Germinal center (tissue), 1 donor: ENCODE results near the gene TNFSF12.

ENCODE experiments used
- DNase-seq: peaks from one replicate; pipeline ENCODE4 v3.0.0; 2012; ENCODE audit warnings: mixed read lengths, low spot score

TNFSF12 gene

GRCh38 chr17:7570351-7570750 lies 21.5 kb downstream of the TNFSF12 start:
- DNase-seq = no peak

DNA sequence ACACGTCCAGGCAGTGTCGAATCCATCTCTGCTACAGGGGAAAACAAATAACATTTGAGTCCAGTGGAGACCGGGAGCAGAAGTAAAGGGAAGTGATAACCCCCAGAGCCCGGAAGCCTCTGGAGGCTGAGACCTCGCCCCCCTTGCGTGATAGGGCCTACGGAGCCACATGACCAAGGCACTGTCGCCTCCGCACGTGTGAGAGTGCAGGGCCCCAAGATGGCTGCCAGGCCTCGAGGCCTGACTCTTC lies 23.4 kb downstream of the TNFSF12 start:
- no peak for DNase-seq

- peak; percentile 99 for DNase-seq
Observed at GRCh38 chr17:7572588-7573323, 23.9 kb downstream of the TNFSF12 start.

GRCh38 chr17:7573324-7574080 lies 24.6 kb downstream of the TNFSF12 start:
- DNase-seq = peak; percentile 92

- DNase-seq = no peak
Observed at GRCh38 chr17:7574176-7574953, 25.5 kb downstream of the TNFSF12 start.

GRCh38 chr17:7575481-7575883 lies 26.6 kb downstream of the TNFSF12 start:
- DNase-seq = no peak

- no peak for DNase-seq
Observed at GRCh38 chr17:7575959-7576358, 27.1 kb downstream of the TNFSF12 start.

DNA sequence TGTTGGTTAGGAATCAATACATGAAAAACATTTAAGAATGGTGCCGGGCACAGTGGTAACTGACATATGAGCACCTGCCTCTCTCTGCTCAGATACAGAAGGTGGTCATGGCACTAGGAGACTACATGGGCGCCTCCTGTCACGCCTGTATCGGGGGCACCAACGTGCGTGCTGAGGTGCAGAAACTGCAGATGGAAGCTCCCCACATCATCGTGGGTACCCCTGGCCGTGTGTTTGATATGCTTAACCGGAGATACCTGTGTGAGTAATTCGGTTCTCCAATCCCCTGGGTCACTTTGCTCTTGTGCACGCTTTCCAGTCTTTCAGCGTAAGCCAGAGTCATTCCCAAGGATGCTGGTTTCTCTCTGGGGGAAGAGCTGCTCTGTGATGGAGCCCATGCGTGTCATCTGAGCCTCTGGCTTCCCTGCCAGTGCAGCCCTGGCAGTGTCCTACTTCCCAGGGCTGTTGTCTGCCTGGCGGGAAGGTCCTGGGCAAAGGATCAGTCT lies 27.6 kb downstream of the TNFSF12 start:
- no peak for DNase-seq

DNA sequence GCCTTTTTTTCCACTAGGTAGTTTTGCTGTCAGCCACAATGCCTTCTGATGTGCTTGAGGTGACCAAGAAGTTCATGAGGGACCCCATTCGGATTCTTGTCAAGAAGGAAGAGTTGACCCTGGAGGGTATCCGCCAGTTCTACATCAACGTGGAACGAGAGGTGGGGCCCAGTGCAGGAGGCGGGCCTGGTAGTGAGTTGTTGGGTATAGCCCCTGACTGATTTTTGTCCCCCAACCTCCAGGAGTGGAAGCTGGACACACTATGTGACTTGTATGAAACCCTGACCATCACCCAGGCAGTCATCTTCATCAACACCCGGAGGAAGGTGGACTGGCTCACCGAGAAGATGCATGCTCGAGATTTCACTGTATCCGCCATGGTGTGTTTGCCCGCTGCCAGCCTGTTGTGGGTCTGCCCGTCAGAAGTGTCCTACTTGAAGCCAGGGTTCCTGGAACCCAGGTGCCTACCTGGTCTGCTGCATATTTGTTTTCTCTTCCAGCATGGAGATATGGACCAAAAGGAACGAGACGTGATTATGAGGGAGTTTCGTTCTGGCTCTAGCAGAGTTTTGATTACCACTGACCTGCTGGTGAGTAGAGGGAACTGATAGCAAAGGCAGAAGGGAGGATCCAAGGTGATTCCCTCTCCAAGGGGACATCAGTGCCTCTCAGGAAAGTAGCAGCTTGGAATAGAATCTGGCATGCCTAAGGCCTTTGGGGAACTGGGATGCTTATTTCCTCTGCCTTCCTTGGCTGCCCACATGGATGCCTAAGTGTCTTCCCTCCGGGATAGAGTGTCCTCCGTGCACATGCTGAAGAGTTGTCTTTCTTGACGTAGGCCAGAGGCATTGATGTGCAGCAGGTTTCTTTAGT lies 28.7 kb downstream of the TNFSF12 start:
- DNase-seq = no peak

DNA sequence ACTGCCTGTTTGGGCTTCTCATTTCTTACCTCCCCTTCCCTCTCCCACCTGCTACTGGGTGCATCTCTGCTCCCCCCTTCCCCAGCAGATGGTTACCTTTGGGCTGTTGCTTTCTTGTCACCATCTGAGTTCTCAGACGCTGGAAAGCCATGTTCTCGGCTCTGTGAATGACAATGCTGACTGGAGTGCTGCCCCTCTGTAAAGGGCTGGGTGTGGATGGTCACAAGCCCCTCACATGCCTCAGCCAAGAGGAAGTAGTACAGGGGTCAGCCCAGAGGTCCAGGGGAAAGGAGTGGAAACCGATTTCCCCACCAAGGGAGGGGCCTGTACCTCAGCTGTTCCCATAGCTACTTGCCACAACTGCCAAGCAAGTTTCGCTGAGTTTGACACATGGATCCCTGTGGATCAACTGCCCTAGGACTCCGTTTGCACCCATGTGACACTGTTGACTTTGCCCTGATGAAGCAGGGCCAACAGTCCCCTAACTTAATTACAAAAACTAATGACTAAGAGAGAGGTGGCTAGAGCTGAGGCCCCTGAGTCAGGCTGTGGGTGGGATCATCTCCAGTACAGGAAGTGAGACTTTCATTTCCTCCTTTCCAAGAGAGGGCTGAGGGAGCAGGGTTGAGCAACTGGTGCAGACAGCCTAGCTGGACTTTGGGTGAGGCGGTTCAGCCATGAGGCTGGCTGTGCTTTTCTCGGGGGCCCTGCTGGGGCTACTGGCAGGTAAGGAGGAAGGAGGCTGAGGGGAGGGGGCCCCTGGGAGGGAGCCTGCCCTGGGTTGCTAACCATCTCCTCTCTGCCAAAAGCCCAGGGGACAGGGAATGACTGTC lies 30.4 kb downstream of the TNFSF12 start, which contains the start of gene CD68:
Gene CD68, plus strand, starts transcription at position 638 of the 833 bp plus-strand sequence. Its CDS starts 40 bp downstream, at position 678.
- DNase-seq = peak; percentile 88

DNA sequence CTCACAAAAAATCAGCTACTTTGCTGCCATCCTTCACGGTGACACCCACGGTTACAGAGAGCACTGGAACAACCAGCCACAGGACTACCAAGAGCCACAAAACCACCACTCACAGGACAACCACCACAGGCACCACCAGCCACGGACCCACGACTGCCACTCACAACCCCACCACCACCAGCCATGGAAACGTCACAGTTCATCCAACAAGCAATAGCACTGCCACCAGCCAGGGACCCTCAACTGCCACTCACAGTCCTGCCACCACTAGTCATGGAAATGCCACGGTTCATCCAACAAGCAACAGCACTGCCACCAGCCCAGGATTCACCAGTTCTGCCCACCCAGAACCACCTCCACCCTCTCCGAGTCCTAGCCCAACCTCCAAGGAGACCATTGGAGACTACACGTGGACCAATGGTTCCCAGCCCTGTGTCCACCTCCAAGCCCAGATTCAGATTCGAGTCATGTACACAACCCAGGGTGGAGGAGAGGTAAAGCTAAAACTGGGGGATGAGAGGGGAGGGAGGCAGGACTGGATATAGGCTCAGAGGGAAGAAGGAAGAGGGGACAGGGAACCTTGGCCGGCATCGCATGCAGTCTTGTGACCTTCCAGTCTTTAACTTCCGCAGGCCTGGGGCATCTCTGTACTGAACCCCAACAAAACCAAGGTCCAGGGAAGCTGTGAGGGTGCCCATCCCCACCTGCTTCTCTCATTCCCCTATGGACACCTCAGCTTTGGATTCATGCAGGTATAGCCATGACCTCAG lies 31.2 kb downstream of the TNFSF12 start:
- DNase-seq = no peak

DNA sequence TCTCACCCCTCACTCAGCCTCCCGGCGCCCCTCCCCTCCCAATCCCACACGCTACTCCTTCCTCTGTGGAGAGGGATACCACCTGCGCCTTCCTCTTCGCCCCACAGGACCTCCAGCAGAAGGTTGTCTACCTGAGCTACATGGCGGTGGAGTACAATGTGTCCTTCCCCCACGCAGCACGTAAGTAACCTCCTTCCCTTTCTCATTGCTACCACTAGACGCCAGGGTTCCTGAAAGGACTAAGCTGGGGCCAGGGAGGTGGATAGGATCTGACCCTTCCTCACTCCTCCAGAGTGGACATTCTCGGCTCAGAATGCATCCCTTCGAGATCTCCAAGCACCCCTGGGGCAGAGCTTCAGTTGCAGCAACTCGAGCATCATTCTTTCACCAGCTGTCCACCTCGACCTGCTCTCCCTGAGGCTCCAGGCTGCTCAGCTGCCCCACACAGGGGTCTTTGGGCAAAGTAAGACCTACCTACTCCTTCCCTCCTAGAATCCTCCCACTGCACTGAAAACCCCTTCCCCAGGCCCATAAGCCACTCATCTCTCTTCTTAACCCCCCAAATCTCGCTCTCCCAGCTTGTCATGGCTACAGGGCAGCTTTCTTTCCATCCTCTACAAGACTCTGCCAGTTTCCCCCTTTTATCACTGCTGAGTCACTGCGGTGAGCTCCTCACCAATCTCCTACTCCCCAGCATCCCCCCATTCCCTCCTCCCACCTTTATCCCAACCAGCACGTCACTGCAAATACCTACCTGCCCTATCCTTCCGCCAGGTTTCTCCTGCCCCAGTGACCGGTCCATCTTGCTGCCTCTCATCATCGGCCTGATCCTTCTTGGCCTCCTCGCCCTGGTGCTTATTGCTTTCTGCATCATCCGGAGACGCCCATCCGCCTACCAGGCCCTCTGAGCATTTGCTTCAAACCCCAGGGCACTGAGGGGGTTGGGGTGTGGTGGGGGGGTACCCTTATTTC lies 32.0 kb downstream of the TNFSF12 start:
- no peak for DNase-seq

DNA sequence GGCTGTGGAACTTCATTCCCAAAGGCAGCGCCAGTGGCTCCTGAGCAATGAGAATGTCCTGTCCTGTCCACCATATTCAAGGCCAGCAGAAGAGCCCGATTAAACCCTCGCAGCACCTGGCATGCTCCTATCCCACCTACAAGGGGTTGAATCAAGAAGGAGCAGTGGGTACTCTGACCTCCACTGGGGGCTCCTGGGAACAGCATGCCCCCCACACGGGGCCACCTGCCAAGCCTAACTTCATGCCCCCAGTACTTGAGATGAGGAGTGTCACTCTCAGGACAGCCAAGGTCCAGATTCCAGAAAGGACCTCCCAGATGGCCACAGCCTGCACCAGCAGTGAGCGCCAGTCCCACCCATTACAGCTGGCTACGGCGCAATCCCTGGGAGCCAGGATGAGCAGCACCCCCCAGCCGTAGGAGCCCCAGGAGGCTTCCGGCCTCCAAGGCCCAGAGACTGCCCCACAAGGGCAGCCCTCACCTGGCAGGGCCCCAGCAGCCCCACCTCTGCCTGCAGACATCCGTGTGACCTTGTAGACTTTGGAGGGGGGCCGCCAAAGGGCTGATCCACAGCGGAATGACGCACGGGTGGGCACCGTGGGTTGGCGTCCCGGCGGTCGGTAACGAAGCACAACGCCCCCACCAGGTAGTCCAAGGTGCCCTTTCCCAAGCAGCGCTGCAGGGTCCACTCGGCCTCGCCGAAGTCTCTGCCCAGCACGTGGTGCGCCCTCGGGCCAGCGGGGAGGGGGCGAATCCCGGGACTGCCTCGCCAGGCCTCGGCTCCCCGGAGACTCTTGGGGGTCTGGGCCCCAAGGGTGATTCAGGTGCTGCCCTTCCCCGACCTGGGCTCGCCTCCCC lies 33.8 kb downstream of the TNFSF12 start:
- no peak for DNase-seq

- peak; percentile 91 for DNase-seq
Observed at GRCh38 chr17:7583253-7584109, 34.6 kb downstream of the TNFSF12 start, which contains the start of gene MPDU1. Gene MPDU1 (plus strand): TSS chr17:7583852. CDS start chr17:7583863, 11 bp downstream.

- DNase-seq = no peak
Observed at GRCh38 chr17:7586673-7587419, 38.0 kb downstream of the TNFSF12 start.
